Urinary bladder (tissue), 4 donors: Measurements from ENCODE around the gene ARL4A. TPM values are rescaled to one million over a fixed set of nuclear protein-coding genes. Genes with fewer than 3 reads are reported as not detected.
"Not testable (repeated sequence)": the region's sequence is repeated elsewhere in the genome, so short reads cannot be mapped to it uniquely, and the experiment has no call there.

Experiments
- DNase-seq: peaks from one replicate; pipeline ENCODE4 v3.0.0-alpha.2; 2015; ENCODE audit errors: extremely low spot score
- H3K27ac ChIP-seq: one replicate; pipeline ENCODE4 v1.5.1; 2013; ENCODE audit warnings: low read depth, mild to moderate bottlenecking, moderate library complexity
- H3K36me3 ChIP-seq: one replicate; pipeline ENCODE4 v1.6.1; 2013; ENCODE audit warnings: mild to moderate bottlenecking, moderate library complexity; ENCODE audit not compliant: insufficient read depth
- H3K4me1 ChIP-seq: one replicate; pipeline ENCODE4 v1.6.1; 2013; ENCODE audit warnings: mild to moderate bottlenecking, moderate library complexity; ENCODE audit not compliant: insufficient read depth
- H3K4me3 ChIP-seq: one replicate; pipeline ENCODE4 v1.5.1; 2013; ENCODE audit warnings: low read depth, low read length
- WGBS: extraction: QIAGEN DNeasy Blood & Tissue Kit; methylation state at CpG from one replicate; pipeline ENCODE4 v1.1.7; 2013; 5-methylcytosine and 5-hydroxymethylcytosine counted together
- polyA plus RNA-seq: library from polyadenylated mRNA; stranded (reverse); fragments of 200-250 nt; gene quantifications from one replicate; pipeline ENCODE4 v1.2.3, GENCODE V29; 2013
- total RNA-seq: library from RNA; depleted of rRNA; stranded (reverse); fragments of >200 nt; gene quantifications from one replicate; pipeline ENCODE4 v1.2.3, GENCODE V29; 2014
- donor health status: healthy with polysubstance abuse.
- donor health status: healthy.

Gene ARL4A
- total and polyA plus RNA-seq, 2 donors = 37.2 to 93.6 TPM

GRCh38 chr7:12649348-12649747, 38.1 kb upstream of the ARL4A start:
- Histone ChIP-seq H3K4me1 (no peaks in the 10 kb centered on the region), H3K4me3 (no peak overlapping the region), H3K36me3 (no peaks in the 10 kb centered on the region), H3K27ac (no peak overlapping the region)
- no peak for DNase-seq

DNA sequence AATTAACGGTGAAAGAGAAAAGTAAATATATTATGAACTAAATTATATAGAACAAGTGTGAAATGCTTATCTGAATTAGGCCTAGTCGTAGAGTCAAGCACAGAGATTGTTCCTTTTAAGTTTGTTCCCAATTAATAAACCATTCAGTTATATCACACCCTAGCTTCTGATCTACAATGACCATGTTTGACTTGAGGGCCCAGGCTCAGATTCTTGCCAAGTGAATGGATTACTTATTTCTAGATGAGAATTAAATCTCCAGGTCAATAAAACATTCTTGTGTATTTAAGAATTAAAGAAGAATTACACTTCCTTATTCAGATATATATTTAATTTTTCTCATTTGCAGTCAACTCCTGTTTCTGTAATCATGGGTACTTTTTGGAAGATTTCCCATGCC, 37.4 kb upstream of the ARL4A start:
- DNase-seq = no peak
- no peak overlapping the region for H3K4me3 ChIP-seq
- no peaks in the 10 kb centered on the region for H3K4me1 ChIP-seq
- no peaks in the 10 kb centered on the region for H3K36me3 ChIP-seq
- WGBS = 91% methylated on average over 2 of the region's 2 CpGs
- H3K27ac ChIP-seq = no peak overlapping the region

DNA sequence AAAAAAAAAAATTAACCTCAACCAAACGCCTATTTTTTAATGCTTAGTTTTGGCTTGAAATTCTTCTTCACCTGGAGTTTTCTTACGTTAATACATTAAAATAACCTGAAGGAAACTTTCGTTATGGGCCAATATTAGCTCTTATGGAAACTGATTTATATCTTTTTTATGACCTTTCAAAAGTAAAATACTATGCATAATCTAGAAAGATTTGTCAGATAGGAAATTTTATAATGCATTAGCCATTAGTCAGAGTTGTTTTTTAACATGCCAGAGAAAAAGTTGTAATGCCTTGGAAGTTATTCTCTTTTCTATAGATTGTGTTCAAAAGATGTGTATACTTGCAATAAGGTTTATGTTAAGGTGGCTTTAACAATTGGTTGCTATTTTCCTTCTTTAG, 34.3 kb upstream of the ARL4A start:
- WGBS = 71% methylated on average over 3 of the region's 3 CpGs
- Histone ChIP-seq H3K4me1 (no peaks in the 10 kb centered on the region), H3K36me3 (no peaks in the 10 kb centered on the region), H3K4me3 (no peak overlapping the region), H3K27ac (no peak overlapping the region)
- no peak for DNase-seq

DNA sequence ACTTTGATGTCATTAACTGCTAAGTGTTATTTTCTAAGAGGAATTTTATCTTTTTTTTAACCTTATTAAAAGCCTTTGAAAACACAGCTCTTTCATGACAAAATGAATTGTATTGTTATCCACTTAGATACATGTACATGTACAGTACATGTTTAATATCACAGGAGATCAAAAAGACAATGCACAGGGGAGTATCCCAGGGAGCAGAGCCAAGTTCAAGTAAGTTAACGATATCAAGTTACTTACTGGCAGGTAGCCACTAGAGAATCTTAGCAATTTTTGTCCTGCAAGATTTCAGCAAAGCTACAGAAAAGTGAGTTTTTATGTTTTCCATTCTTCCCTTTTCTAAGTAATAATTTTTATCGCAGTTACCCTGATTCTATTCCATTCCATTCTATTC, 33.9 kb upstream of the ARL4A start:
- H3K4me1 ChIP-seq = no peaks in the 10 kb centered on the region
- no peak for DNase-seq
- no peak overlapping the region for H3K27ac ChIP-seq
- no peak overlapping the region for H3K4me3 ChIP-seq
- whole genome bisulfite sequencing = 59% methylated on average over 2 of the region's 2 CpGs
- no peaks in the 10 kb centered on the region for H3K36me3 ChIP-seq

DNA sequence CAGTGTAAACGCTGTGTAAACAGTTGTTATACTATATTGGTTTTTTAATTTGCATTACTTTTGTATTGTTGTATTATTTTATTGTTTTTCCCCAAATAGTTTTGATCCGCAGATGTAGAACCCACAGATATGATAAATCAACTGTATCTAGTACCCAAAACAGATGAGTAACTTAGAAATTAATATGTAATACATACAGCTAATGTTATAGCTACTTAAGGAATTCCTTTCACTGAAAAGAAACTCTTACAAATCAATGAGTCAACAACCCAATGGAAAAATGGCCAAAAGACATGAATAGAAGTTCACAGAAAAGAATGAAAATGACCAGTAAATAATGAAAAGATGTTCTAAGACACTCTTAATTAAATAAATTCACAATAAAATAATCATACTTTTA, 32.3 kb upstream of the ARL4A start:
- Histone ChIP-seq H3K36me3 (no peaks in the 10 kb centered on the region), H3K4me3 (no peak overlapping the region)
- 97% methylated on average over 2 of the region's 2 CpGs for WGBS

DNA sequence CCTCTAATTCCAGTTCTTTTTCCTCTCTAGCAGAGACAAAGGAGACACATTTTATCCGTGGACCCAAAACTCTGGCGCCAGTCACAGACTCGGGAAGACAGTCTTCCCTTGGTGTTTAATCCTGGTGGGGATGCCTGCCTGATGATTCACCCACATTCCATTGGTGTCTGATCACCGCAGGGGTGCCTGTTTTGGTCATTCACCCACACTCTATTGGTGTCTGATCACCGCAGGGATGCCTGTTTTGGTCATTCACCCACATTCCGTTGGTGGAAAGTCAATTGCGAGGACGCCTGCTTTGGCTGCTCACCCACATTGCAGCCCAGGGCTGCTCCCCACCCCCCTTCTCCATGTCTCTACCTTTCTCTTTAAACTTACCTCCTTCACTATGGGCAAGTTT, 27.0 kb upstream of the ARL4A start:
- not testable (repeated sequence) for DNase-seq, H3K4me1 ChIP-seq

More for the DNA sequence above, 32.3 kb upstream of the ARL4A start:
- Histone ChIP-seq H3K27ac (no peak overlapping the region), H3K4me1 (no peaks in the 10 kb centered on the region)
- DNase-seq = no peak

DNA sequence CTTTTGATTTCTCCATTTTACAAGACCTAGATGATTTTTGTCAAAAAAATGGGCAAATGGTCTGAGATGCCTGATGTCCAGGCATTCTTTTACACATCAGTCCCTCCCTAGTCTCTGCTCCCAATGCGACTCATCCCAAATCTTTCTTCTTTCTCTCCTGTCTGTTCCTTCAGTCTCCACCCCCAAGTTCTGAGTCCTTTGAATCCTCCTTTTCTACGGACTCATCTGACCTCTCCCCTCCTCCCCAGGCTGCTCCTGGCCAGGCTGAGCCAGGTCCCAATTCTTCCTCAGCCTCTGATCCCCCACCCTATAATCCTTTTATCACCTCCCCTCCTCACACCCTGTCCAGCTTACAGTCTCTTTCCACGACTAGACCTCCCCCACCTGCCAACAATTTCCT, 26.4 kb upstream of the ARL4A start:
- not testable (repeated sequence) for H3K36me3 ChIP-seq, H3K4me1 ChIP-seq, H3K27ac ChIP-seq, DNase-seq, H3K4me3 ChIP-seq
- 77% methylated on average over 3 of the region's 3 CpGs for WGBS

More for the DNA sequence above, 27.0 kb upstream of the ARL4A start:
- H3K27ac ChIP-seq, H3K4me3 ChIP-seq, H3K36me3 ChIP-seq: not testable (repeated sequence)
- 80% methylated on average over 8 of the region's 8 CpGs for WGBS

DNA sequence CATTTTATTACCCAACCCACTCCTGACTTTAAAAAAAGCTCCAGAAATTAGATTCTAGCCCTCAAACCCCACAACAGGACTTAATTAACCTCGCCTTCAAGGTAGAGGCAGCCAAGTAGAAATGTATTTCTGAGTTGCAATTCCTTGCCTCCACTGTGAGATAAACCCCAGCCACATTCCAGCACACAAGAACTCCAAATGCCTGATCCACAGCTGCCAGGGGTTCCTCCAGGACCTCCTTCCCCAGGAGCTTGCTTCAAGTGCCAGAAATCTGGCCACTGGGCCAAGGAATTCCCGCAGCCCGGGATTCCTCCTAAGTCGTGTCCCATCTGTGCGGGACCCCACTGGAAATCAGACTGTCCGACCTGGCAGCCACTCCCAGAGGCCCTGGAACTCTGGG, 25.9 kb upstream of the ARL4A start:
- DNase-seq = no peak
- Histone ChIP-seq H3K36me3 (no peaks in the 10 kb centered on the region), H3K4me3 (no peak overlapping the region), H3K4me1 (no peaks in the 10 kb centered on the region), H3K27ac (no peak overlapping the region)
- WGBS = 80% methylated on average over 6 of the region's 6 CpGs

- Histone ChIP-seq H3K27ac (no peak overlapping the region), H3K4me1 (no peaks in the 10 kb centered on the region), H3K36me3 (no peaks in the 10 kb centered on the region), H3K4me3 (no peak overlapping the region)
- WGBS = 24% methylated on average over 1 of the region's 1 CpG
- DNase-seq = no peak
Measured at GRCh38 chr7:12670000-12670729, 17.3 kb upstream of the ARL4A start.

GRCh38 chr7:12670743-12671520, 16.5 kb upstream of the ARL4A start:
- H3K36me3 ChIP-seq = no peaks in the 10 kb centered on the region
- no peak overlapping the region for H3K27ac ChIP-seq
- WGBS = 51% methylated on average over 6 of the region's 6 CpGs

GRCh38 chr7:12673436-12673835, 14.0 kb upstream of the ARL4A start:
- not testable (repeated sequence) for H3K27ac ChIP-seq, H3K4me3 ChIP-seq, H3K4me1 ChIP-seq, DNase-seq, H3K36me3 ChIP-seq
- WGBS = 92% methylated on average over 7 of the region's 7 CpGs

More at GRCh38 chr7:12670743-12671520, 16.5 kb upstream of the ARL4A start:
- Histone ChIP-seq H3K4me1 (no peaks in the 10 kb centered on the region), H3K4me3 (no peak overlapping the region)
- no peak for DNase-seq

GRCh38 chr7:12674053-12674452, 13.4 kb upstream of the ARL4A start:
- no peaks in the 10 kb centered on the region for H3K36me3 ChIP-seq
- no peaks in the 10 kb centered on the region for H3K4me1 ChIP-seq
- H3K27ac ChIP-seq = no peak overlapping the region
- 96% methylated on average over 2 of the region's 2 CpGs for WGBS
- H3K4me3 ChIP-seq = no peak overlapping the region
- no peak for DNase-seq

DNA sequence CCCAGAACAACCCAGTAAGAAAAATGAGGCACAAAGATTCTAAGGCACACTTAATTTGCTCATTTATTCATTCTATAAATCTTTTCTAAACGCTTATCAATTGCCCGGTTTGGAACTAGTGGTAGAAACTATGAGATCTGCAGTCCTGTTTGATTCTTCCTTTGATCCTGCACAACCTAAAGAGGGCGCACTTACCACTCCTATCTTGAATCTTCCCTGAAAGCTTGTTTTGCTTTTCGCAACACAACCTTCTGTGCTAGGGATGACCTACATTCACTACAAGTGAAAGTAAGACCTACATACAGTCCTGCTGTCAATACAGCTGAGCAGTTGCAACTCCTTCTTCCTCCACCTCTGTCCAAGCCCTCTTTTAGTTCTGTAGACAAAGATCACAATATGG, 12.6 kb upstream of the ARL4A start:
- DNase-seq = no peak
- Histone ChIP-seq H3K4me3 (no peak overlapping the region), H3K4me1 (no peaks in the 10 kb centered on the region), H3K36me3 (no peaks in the 10 kb centered on the region), H3K27ac (no peak overlapping the region)
- whole genome bisulfite sequencing = 90% methylated on average over 4 of the region's 4 CpGs
